GM13977 (cell line): ENCODE data around the gene UNC13B.
"Not testable (repeated sequence)": the region's sequence is repeated elsewhere in the genome, so short reads cannot be mapped to it uniquely, and the experiment has no call there.

Experiments used
- DNase-seq: peaks from one replicate; pipeline ENCODE4 v3.0.0; 2012; ENCODE audit warnings: low spot score
- CTCF ChIP-seq: IDR thresholded peaks from 2 replicates; pipeline ENCODE4 v1.5.1; 2012; ENCODE audit warnings: mild to moderate bottlenecking, control low read depth; ENCODE audit not compliant: insufficient read depth; ENCODE audit errors: extremely low read depth, missing control alignments
- in situ Hi-C: fragments of 300-500 bp; cut with MboI; formaldehyde crosslinking; loops from one replicate; pipeline ENCODE4 v1.12.0; 2022; ENCODE audit warnings: low sequenced_read_pairs, low pct_unique_long_range_greater_than_20kb, mixed read lengths, inconsistent platforms; ENCODE audit not compliant: unreplicated experiment

The UNC13B gene

DNA sequence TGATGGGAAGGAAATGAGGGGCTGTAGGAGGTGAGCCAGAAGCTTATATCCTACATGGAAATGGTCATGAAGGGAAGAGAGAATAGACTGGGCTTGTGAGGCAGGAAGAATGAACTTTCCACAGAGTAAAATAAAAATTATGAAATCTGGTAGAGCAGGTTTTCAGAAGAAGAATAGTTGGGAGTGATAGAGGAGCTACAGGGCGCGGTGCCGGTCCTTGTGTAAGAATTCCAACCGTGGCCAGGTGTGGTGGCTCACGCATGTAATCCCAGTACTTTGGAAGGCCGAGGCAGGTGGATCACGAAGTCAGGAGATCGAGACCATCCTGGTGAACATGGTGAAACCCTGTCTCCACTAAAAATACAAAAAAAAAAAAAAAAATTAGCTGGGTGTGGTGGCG lies 8.9 kb upstream of the UNC13B start:
- TF ChIP-seq CTCF, result no peak
- DNase-seq, result no peak
- in situ Hi-C loops, result no loop called here

DNA sequence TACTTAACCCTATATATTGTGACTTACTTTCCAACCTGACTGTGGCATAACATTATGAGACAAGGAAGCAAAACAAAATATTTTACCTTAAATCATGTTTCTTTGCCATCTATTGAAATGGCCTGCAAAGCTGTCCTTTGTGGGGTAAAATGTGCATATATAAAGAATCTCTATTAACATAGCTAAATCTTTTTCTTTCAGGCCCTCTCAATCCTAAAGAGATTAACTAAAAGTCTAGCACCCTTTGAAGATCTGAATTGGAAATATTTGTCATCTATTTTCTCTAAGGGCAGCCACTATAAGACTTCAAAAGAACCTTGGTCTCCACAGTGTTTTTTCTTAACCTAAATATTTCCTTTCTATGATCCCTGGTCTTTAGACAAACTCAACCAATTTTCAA lies 5.0 kb upstream of the UNC13B start:
- TF ChIP-seq CTCF, result no peak
- no peak for DNase-seq
- in situ Hi-C loops, result no loop called here

GRCh38 chr9:35157836-35158235 lies 4.0 kb upstream of the UNC13B start:
- DNase-seq, in situ Hi-C loops: not testable (repeated sequence)

- in situ Hi-C loops, result no loop called here
- no peak for DNase-seq
- no peak for TF ChIP-seq CTCF
These were observed 3.1 kb upstream of the UNC13B start for GRCh38 chr9:35158501-35159280.

DNA sequence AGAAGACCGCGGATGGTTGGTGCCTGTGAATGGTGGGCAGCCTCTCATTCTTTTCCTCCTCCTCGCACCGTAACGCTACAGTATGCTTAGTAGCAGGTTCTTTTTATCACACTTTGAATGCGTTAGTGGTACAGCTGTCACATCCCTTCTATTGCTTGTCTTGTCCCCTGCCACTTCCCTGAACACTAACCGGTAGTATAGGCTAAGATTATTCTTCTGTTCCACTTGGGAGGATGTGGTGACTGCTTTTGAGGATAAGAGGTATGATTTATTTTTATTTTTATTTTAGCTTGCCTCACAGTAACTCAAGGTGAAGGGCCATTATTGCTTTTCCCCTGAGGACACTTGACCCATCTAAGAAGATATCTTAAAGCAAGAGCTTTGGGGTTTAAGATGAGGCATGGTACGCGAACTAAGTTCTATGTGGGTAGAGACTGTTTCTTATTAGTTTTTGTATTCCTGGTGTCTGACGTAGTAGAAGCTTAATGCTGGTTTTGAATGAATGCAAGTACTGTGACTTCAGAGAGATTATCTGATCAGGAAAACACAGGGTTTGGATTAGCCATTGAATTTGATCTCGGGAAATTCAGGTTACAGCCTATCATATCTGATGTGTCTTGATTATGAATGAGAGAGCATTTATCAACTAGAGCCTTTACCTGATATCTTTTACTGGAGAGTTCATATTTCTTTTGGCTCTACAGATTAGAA lies 951 bp downstream of the UNC13B start:
- in situ Hi-C loops, result no loop called here
- DNase-seq, result no peak
- no peak for TF ChIP-seq CTCF

- TF ChIP-seq CTCF, result no peak
- no peak for DNase-seq
These were observed 1.6 kb downstream of the UNC13B start for GRCh38 chr9:35163413-35163812.

GRCh38 chr9:35164711-35165110 lies 2.9 kb downstream of the UNC13B start:
- TF ChIP-seq CTCF, result no peak
- in situ Hi-C loops, result no loop called here
- no peak for DNase-seq

More at GRCh38 chr9:35163413-35163812, 1.6 kb downstream of the UNC13B start:
- in situ Hi-C loops, result no loop called here

GRCh38 chr9:35167429-35167828 lies 5.6 kb downstream of the UNC13B start:
- in situ Hi-C loops, result not testable (repeated sequence)

More at GRCh38 chr9:35167429-35167828, 5.6 kb downstream of the UNC13B start:
- DNase-seq, result not testable (repeated sequence)
